OCI-LY3 (cell line): ENCODE data around the gene VIPR2.

Experiments used
- EZH2phosphoT487 ChIP-seq: fragments of 200-600 bp; shearing (Covaris generic); IDR thresholded peaks from 2 replicates; pipeline ENCODE4 v1.6.1; 2018; ENCODE audit warnings: antibody characterized with exemption, mixed run types, low read depth
- TF ChIP-seq, protein P1 (sequence below): fragments of 200-600, 300-600 bp; sonication (generic); IDR thresholded peaks from 2 replicates; pipeline ENCODE4 v1.5.1; 2014; ENCODE audit warnings: antibody characterized with exemption, low read length, low read depth

DNA sequence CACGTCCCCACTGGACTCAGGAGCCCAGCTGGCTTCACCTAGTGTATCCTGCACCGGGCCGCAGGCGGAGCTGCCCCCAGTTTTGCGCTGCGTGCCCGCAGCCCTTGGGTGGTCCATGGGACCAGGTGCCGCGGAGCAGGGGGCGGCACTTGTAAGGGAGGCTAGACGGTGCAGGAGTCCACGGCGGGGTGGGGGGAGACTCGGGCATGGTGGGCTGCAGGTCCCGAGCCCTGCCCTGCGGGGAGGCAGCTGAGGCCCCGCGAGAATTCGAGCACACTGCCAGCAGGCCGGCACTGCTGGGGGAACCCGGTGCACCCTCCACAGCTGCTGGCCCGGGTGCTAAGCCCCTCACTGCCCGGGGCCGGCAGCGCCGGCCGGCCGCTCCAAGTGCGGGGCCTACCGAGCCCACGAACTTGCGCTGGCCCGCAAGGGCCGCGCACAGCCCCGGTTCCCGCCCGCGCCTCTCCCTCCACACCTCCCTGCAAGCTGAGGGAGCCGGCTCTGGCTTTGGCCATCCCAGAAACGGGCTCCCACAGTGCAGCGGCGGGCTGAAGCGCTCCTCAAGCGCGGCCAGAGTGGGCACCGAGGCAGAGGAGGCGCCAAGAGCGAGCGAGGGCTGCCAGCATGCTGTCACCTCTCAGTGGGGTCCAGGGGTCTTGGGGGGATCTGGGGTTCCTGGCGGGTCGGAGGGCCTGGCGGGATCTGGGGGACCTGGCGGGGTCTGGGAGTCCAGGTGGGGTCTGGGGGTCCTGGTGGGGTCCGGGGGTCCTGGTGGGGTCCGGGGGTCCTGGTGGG lies 81.4 kb downstream of the VIPR2 start:
- TF ChIP-seq, protein P1, sequence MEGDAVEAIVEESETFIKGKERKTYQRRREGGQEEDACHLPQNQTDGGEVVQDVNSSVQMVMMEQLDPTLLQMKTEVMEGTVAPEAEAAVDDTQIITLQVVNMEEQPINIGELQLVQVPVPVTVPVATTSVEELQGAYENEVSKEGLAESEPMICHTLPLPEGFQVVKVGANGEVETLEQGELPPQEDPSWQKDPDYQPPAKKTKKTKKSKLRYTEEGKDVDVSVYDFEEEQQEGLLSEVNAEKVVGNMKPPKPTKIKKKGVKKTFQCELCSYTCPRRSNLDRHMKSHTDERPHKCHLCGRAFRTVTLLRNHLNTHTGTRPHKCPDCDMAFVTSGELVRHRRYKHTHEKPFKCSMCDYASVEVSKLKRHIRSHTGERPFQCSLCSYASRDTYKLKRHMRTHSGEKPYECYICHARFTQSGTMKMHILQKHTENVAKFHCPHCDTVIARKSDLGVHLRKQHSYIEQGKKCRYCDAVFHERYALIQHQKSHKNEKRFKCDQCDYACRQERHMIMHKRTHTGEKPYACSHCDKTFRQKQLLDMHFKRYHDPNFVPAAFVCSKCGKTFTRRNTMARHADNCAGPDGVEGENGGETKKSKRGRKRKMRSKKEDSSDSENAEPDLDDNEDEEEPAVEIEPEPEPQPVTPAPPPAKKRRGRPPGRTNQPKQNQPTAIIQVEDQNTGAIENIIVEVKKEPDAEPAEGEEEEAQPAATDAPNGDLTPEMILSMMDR: no peak
- no peak for TF ChIP-seq EZH2phosphoT487
